Umbilical cord (tissue), 2 donors: ENCODE results near the gene PITX1. TPM values are rescaled to one million over a fixed set of nuclear protein-coding genes. Genes with fewer than 3 reads are reported as not detected.
"Not testable (repeated sequence)": the region's sequence is repeated elsewhere in the genome, so short reads cannot be mapped to it uniquely, and the experiment has no call there.

Source experiments
- DNase-seq: peaks from one replicate; pipeline ENCODE4 v3.0.0-alpha.2; 2015; ENCODE audit warnings: low spot score
- total RNA-seq: library from RNA; depleted of rRNA; stranded (reverse); fragments of >200 nt; gene quantifications from one replicate; pipeline ENCODE4 v1.2.3, GENCODE V29; 2014; ENCODE audit warnings: low replicate concordance; ENCODE audit not compliant: insufficient read depth

Gene PITX1
- total RNA-seq, 1 donor from 2014 or later = 17.3 TPM

GRCh38 chr5:135010502-135011354, 23.3 kb downstream of the PITX1 start:
- no peak for DNase-seq

DNA sequence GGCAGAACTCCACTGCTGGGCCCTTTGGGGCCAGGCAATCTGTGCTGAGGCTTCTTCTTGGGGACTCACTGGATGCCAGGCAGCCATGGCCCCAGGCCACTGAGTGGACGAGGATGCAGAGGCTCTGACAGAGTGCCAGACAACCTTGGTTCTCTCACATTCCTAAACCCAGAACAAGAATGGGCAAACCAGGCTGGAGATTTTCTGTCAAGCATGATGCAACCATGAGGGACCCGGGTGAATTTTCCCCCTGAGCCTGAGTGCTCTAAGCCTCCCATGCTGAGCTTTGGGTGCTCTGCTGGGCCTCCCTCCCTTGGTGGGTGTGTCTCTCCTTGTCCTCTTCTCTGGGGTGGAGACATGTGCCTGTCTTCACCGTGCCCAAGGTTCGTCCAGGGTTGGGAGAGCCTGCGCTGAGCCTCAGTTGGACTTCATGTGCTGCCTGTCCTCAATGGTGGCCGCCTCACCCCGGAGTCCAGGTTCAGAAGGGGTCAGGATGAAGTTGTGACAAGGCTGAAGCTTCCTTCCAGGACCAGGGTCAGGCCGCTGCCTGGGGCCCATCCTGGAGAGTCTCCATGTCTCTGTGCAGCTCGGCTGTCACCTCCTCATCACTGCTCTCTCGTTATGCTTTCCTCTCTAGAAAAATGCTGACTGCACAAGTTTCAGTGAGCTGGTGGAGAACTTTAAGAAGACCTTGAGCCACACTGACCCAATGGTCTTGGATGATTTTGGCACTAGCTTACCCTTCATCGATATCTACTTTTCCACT, 24.1 kb downstream of the PITX1 start:
- DNase-seq = no peak

GRCh38 chr5:135008981-135009735, 24.9 kb downstream of the PITX1 start:
- DNase-seq = no peak

- DNase-seq = no peak
Measured at GRCh38 chr5:135008556-135008955, 25.5 kb downstream of the PITX1 start.

- no peak for DNase-seq
Measured at GRCh38 chr5:135007749-135008363, 26.2 kb downstream of the PITX1 start.

GRCh38 chr5:135007305-135007704, 26.7 kb downstream of the PITX1 start:
- DNase-seq = no peak

- no peak for DNase-seq
Measured at GRCh38 chr5:135005076-135005475, 29.0 kb downstream of the PITX1 start.

DNA sequence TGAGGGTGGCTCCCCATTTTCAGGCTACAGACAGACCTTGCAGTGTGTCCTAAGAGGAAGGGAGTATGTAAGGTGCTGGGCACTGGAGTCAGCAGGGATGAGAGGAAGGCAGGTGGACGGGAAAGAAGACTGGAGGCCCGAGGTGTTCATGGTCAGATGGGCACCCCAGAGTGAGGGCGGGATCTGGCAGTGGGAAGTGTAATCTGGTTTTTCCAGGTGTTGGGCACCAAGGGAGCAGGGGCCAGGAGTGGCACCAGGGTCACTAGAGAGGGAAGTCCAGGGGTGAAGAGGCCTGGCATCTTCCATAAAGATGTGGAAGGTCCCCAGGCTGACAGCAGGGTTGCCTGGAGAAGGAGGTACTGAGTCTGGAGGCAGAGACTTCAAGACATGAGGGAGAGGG, 29.7 kb downstream of the PITX1 start:
- DNase-seq = no peak

DNA sequence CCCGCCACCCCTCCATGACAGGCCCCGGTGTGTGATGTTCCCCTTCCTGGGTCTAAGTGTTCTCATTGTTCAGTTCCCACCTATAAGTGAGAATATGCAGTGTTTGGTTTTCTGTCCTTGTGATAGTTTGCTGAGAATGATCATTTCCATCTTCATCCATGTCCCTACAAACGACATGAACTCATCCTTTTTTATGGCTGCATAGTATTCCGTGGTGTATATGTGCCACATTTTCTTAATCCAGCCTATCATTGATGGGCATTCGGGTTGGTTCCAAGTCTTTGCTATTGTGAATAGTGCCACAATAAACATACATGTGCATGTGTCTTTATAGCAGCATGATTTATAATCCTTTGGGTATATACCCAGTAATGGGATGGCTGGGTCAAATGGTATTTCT, 36.0 kb downstream of the PITX1 start:
- not testable (repeated sequence) for DNase-seq

- no peak for DNase-seq
Measured at GRCh38 chr5:134997015-134997414, 37.0 kb downstream of the PITX1 start.

DNA sequence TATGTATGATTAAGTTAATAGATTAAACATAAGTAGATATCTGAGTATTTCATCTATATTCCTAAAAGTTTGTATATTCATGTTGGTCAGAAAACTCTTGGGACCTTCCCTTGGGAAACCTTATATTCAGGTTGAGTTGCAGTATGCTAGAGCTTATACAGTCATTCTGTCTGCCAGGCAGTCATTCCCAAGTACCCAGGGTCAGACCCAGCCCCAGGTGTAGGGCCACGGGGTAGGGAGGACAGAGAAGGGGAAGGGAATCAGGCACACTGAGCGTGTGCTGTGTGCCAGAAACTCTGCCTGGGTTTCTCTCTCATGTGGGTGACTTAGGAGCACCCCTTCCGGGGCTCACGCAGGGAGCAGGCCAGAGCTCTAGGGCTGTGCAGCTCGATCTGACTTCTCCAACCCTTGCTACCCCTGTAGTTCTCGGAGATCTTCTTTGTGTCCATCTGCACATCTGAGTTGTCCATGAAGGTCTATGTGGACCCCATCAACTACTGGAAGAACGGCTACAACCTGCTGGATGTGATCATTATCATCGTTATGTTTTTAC, 38.1 kb downstream of the PITX1 start:
- no peak for DNase-seq

- DNase-seq = no peak
Measured at GRCh38 chr5:134994560-134995156, 39.4 kb downstream of the PITX1 start.

DNA sequence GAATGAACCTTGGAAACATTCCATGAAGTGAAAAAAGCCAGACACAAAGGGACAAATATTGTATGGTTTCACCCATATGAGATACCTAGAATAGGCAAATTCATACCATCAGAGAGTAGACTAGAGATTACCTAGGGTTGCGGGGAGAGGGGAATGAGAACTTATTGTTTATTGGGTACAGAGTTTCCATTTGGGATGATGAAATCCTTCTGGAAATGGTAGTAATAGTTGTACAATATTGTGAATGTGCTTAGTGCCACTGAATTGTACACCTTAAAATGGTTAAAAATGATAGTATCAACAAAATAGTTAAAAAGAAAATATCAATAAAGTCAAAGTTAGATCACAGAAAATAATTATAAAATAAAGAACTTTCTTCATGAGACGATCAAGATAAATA, 40.9 kb downstream of the PITX1 start:
- DNase-seq = no peak

DNA sequence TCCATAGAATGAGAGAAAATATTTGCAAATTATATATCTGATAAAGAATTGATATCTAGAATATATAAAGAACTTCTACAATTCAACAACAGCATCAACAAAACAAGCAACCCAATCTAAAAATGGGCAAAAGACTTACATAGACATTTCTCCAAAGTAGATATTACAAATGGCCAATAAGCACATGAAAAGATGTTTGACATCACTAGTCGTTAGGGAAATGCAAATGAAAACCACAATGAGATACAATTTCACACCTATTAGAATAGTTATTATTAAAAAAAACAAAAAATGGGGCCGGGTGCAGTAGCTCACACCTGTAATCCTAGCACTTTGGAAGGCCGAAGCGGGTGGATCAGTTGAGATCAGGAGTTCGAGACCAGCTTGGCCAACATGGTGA, 41.9 kb downstream of the PITX1 start:
- no peak for DNase-seq

DNA sequence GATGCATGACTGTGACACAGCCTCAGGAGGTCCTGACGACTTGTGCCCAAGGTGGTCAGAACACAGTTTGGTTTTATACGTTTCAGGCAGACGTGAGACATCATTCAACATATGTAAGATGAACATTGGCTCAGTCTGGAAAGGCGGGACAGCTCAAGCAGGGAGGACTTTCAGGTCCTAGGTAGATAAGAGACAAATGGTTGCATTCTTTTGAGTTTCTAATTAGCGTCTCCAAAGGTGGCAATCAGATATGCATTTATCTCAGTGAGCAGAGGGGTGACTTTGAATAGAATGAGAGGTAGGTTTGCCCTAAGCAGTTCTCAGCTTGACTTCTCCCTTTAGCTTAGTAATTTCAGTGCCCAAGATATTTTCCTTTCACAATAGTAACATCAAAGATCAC, 43.8 kb downstream of the PITX1 start:
- DNase-seq = not testable (repeated sequence)

- peak; percentile 91 for DNase-seq
Measured at GRCh38 chr5:134989266-134989830, 44.7 kb downstream of the PITX1 start.

GRCh38 chr5:134982230-134982629, 51.8 kb downstream of the PITX1 start:
- DNase-seq = no peak

DNA sequence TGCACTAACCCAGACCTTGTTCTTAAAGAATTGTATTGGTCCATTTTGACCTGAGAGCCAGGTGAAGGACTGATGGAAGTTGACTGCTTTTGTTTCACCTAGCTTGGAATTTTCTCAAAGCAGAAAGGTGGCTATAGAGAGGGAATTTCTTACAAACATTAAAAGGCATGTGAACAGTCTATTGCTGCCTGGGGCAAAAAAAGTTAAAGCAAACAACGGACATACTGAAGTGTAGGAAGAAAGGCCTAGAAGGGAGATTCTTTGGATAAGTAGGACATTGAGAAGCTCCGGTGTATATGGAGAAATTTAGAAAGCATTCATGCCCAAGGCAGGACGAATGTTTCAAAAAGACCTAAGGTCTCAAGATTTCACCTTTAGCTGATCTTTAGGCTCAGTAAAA, 54.6 kb downstream of the PITX1 start:
- no peak for DNase-seq
